ENCODE results near the gene FIG4.

FIG4 gene

DNA sequence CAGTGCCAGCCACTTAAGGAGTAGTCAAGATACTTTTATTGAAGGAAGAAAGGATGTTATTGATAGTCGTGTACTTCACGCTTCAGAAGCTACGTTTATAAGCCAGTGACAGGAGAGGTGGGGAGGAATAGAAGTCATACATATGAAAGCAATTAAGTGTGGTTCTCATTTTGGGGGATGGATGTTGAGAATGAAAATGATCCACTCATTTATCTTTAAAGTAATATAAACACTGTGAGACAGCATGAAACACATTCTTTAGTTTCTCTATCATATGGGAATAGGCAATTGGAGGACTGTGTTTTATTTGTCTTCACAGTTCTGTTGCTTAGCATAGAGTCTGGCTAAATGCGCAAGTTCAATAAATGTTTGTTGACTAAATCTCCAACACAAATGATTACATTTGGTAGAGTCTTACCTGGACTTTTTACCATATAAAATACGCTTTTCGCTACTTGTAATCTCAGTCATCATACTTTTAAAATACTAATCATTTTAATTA lies 35.3 kb upstream of the FIG4 start:
- Histone ChIP-seq H3K27ac (ENCODE audit: low read depth, low read length) (no peak overlapping the region), H3K4me1 (ENCODE audit: control insufficient read depth, low read length) (no peaks in the 10 kb centered on the region), H3F3A (ENCODE audit: control insufficient read depth, insufficient read depth) (no peaks in the 10 kb centered on the region), H3K9me3 (ENCODE audit: control insufficient read depth, insufficient read depth, low read length) (no peaks in the 10 kb centered on the region), H3K4me3 (ENCODE audit: low read length) (no peak overlapping the region), H4K20me1 (ENCODE audit: control insufficient read depth, insufficient read depth, low read depth, low read length) (no peaks in the 10 kb centered on the region), H3K79me2 (ENCODE audit: control insufficient read depth, low read length) (no peaks in the 10 kb centered on the region), H3K4me2 (ENCODE audit: low read length) (no peak overlapping the region), H3K36me3 (ENCODE audit: control insufficient read depth, low read length) (no peaks in the 10 kb centered on the region), H3K9me2 (replicated peaks; ENCODE audit: control insufficient read depth, low read length) (no peaks in the 10 kb centered on the region), H3K27me3 (ENCODE audit: control insufficient read depth, low read length) (no peaks in the 10 kb centered on the region)
- TF ChIP-seq EZH2phosphoT487 (IDR thresholded peaks at IDR 0.05; ENCODE audit: borderline replicate concordance, low read length) = no peak
- TF ChIP-seq, protein P1, sequence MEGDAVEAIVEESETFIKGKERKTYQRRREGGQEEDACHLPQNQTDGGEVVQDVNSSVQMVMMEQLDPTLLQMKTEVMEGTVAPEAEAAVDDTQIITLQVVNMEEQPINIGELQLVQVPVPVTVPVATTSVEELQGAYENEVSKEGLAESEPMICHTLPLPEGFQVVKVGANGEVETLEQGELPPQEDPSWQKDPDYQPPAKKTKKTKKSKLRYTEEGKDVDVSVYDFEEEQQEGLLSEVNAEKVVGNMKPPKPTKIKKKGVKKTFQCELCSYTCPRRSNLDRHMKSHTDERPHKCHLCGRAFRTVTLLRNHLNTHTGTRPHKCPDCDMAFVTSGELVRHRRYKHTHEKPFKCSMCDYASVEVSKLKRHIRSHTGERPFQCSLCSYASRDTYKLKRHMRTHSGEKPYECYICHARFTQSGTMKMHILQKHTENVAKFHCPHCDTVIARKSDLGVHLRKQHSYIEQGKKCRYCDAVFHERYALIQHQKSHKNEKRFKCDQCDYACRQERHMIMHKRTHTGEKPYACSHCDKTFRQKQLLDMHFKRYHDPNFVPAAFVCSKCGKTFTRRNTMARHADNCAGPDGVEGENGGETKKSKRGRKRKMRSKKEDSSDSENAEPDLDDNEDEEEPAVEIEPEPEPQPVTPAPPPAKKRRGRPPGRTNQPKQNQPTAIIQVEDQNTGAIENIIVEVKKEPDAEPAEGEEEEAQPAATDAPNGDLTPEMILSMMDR (IDR thresholded peaks at IDR 0.05; ENCODE audit: low read depth, low read length, poor library complexity, severe bottlenecking) = no peak

DNA sequence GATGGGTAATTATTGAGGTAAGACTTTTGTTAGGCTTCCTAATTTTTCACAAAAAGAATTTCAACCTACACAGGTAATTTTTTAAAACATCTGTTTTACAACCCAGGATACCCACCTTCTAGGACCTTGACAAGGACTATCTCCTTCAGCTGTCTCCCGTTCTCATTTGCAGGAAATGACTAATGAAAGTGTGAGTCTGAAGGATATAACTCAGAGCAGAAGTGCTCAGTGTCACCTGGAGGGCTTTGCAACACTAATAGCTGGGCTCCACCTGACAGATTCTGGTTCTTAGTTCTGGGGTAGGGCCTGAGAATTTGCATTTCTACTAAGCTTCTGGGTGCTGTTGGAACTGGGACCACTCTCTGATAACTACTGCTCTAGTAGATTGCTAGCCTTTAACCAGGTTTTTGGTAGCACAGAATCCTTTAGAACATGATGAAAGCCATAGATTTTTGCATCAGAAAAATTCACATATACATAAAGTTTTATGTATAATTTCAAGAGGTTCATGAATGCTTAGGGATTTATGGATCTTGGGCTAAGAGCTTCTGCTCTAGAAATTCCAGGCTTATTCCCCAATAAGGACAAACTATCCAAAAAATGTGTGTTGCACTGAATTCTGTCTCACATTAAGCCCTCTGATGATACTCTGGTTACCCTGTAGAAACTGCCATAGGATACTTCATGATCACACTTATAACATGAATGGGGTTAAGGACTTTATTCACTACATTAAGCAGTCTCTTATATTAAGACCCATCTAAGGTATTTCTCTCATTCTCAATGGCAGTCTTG lies 30.4 kb upstream of the FIG4 start:
- Histone ChIP-seq H3K27me3 (ENCODE audit: control insufficient read depth, low read length) (no peaks in the 10 kb centered on the region), H3K4me3 (ENCODE audit: low read length) (no peak overlapping the region), H3K36me3 (ENCODE audit: control insufficient read depth, low read length) (no peaks in the 10 kb centered on the region), H3K4me1 (ENCODE audit: control insufficient read depth, low read length) (no peaks in the 10 kb centered on the region), H3K27ac (ENCODE audit: low read depth, low read length) (no peak overlapping the region), H3K9me2 (replicated peaks; ENCODE audit: control insufficient read depth, low read length) (no peaks in the 10 kb centered on the region), H3F3A (ENCODE audit: control insufficient read depth, insufficient read depth) (no peaks in the 10 kb centered on the region), H4K20me1 (ENCODE audit: control insufficient read depth, insufficient read depth, low read depth, low read length) (no peaks in the 10 kb centered on the region), H3K9me3 (ENCODE audit: control insufficient read depth, insufficient read depth, low read length) (no peaks in the 10 kb centered on the region), H3K4me2 (ENCODE audit: low read length) (no peak overlapping the region), H3K79me2 (ENCODE audit: control insufficient read depth, low read length) (no peaks in the 10 kb centered on the region)
- TF ChIP-seq, protein P1 (IDR thresholded peaks at IDR 0.05; ENCODE audit: low read depth, low read length, poor library complexity, severe bottlenecking) = no peak
- TF ChIP-seq EZH2phosphoT487 (IDR thresholded peaks at IDR 0.05; ENCODE audit: borderline replicate concordance, low read length) = no peak

DNA sequence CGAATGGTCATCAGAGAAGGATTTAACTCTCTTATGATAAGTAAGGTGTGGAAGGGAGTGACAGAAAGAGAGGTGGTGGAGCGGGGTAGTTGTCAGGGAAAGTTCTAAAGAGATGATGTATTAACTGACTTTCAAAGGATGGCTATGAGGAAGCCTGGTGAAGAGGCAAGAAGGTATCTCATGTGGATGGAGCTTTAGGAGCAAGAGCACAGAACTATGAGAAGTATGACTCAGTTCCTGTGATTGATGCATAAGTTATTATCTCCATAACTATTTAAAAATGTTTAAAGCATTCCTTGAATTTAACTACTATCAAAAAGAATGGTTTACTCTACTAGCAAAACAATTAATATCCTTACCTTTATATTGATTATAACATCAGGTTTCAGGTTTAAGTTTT lies 28.9 kb upstream of the FIG4 start:
- H3K79me2 ChIP-seq (ENCODE audit: control insufficient read depth, low read length) = no peaks in the 10 kb centered on the region
- H3K9me3 ChIP-seq (ENCODE audit: control insufficient read depth, insufficient read depth, low read length) = no peaks in the 10 kb centered on the region
- H3K4me2 ChIP-seq (ENCODE audit: low read length) = no peak overlapping the region
- no peaks in the 10 kb centered on the region for H3F3A ChIP-seq (ENCODE audit: control insufficient read depth, insufficient read depth)
- H3K36me3 ChIP-seq (ENCODE audit: control insufficient read depth, low read length) = no peaks in the 10 kb centered on the region
- H3K27ac ChIP-seq (ENCODE audit: low read depth, low read length) = no peak overlapping the region
- no peak overlapping the region for H3K4me3 ChIP-seq (ENCODE audit: low read length)
- no peaks in the 10 kb centered on the region for H3K9me2 ChIP-seq (replicated peaks; ENCODE audit: control insufficient read depth, low read length)
- no peaks in the 10 kb centered on the region for H3K27me3 ChIP-seq (ENCODE audit: control insufficient read depth, low read length)
- H4K20me1 ChIP-seq (ENCODE audit: control insufficient read depth, insufficient read depth, low read depth, low read length) = no peaks in the 10 kb centered on the region
- TF ChIP-seq EZH2phosphoT487 (IDR thresholded peaks at IDR 0.05; ENCODE audit: borderline replicate concordance, low read length) = no peak
- TF ChIP-seq, protein P1 (IDR thresholded peaks at IDR 0.05; ENCODE audit: low read depth, low read length, poor library complexity, severe bottlenecking) = no peak
- H3K4me1 ChIP-seq (ENCODE audit: control insufficient read depth, low read length) = no peaks in the 10 kb centered on the region
